K562 (cell line): ENCODE measurements around the gene PGM3. TPM values are rescaled to one million over a fixed set of nuclear protein-coding genes. Genes with fewer than 3 reads are reported as not detected.

ENCODE experiments used
- ATF4 ChIP-seq: fragments of 450-650 bp; formaldehyde crosslinking; IDR thresholded peaks from 2 replicates; pipeline ENCODE4 v1.4.0; 2022; ENCODE audit warnings: mild to moderate bottlenecking, moderate library complexity
- BMI1 ChIP-seq: fragments of 150-350 bp; IDR thresholded peaks from 2 replicates; pipeline ENCODE4 v1.6.1; 2014; ENCODE audit warnings: low read length
- CHCHD3 ChIP-seq: fragments of 250-450 bp; sonication (Bioruptor Pico); IDR thresholded peaks from 2 replicates; pipeline ENCODE4 v2.1.2; 2022; ENCODE audit warnings: mild to moderate bottlenecking
- CXXC5 ChIP-seq: fragments of 250-450 bp; sonication (Bioruptor Pico); IDR thresholded peaks from 2 replicates; pipeline ENCODE4 v1.8.0; 2022; ENCODE audit warnings: inconsistent platforms, mild to moderate bottlenecking, moderate library complexity
- DPF2 ChIP-seq: fragments of 450-650 bp; IDR thresholded peaks from 2 replicates; pipeline ENCODE4 v1.6.1; 2016
- ESRRA ChIP-seq: fragments of 450-650 bp; IDR thresholded peaks from 2 replicates; pipeline ENCODE4 v1.6.1; 2014; ENCODE audit warnings: low read depth, mild to moderate bottlenecking, moderate library complexity, borderline replicate concordance
- ESRRB ChIP-seq: fragments of 250-450 bp; sonication (Bioruptor Pico); IDR thresholded peaks from 2 replicates; pipeline ENCODE4 v1.5.0; 2020; ENCODE audit warnings: mild to moderate bottlenecking, moderate library complexity, borderline replicate concordance
- ETV6 ChIP-seq, 3 experiments: fragments of 150-350 bp in 1 of 3; sonication (generic) in 1 of 3; formaldehyde crosslinking in 1 of 3; IDR thresholded peaks; 2 replicates each; pipeline versions ENCODE4 v1.6.1 to v1.8.0; 2014 to 2022; ENCODE audit warnings: borderline replicate concordance in 2 of 3, low read depth in 2 of 3, antibody characterized with exemption in 1 of 3, low read length in 1 of 3, mild to moderate bottlenecking in 1 of 3, missing genetic modification reagents in 1 of 3
- GABPB1 ChIP-seq: sonication (generic); formaldehyde crosslinking; IDR thresholded peaks from 2 replicates; pipeline ENCODE4 v1.8.0; 2022; ENCODE audit warnings: mild to moderate bottlenecking, missing genetic modification reagents
- IFI16 ChIP-seq: fragments of 250-450 bp; sonication (Bioruptor Pico); IDR thresholded peaks from 2 replicates; pipeline ENCODE4 v2.1.2; 2022; ENCODE audit warnings: mild to moderate bottlenecking, inconsistent platforms
- KLF1 ChIP-seq: fragments of 450-650 bp; IDR thresholded peaks from 2 replicates; pipeline ENCODE4 v1.6.1; 2016; ENCODE audit warnings: missing genetic modification characterization, missing compliant biosample characterization
- MBD1 ChIP-seq: fragments of 250-450 bp; sonication (Bioruptor Pico); IDR thresholded peaks from 2 replicates; pipeline ENCODE4 v1.8.0; 2022; ENCODE audit warnings: inconsistent platforms
- NCOA4 ChIP-seq: fragments of 450-650 bp; IDR thresholded peaks from 2 replicates; pipeline ENCODE4 v1.6.1; 2018; ENCODE audit warnings: mild to moderate bottlenecking; ENCODE audit not compliant: partially characterized antibody
- NCOA6 ChIP-seq: fragments of 450-650 bp; IDR thresholded peaks from 2 replicates; pipeline ENCODE4 v1.6.1; 2017; ENCODE audit warnings: mild to moderate bottlenecking
- NFYB ChIP-seq: IDR thresholded peaks from 2 replicates; pipeline ENCODE4 v1.6.1; 2011; ENCODE audit warnings: mild to moderate bottlenecking, moderate library complexity; ENCODE audit not compliant: insufficient read length; ENCODE audit errors: extremely low read depth
- POLR2G ChIP-seq: fragments of 200-400 bp; formaldehyde crosslinking; IDR thresholded peaks from 2 replicates; pipeline ENCODE4 v1.6.1; 2017; ENCODE audit warnings: low read depth, mild to moderate bottlenecking, antibody characterized with exemption, low read length, moderate library complexity
- SIRT6 ChIP-seq: IDR thresholded peaks from one replicate; pipeline ENCODE4 v1.6.1; 2012; ENCODE audit warnings: low read depth, mild to moderate bottlenecking, control low read depth, inconsistent platforms, low read length, moderate library complexity
- SMARCA4 ChIP-seq: fragments of 450-650 bp; IDR thresholded peaks from 2 replicates; pipeline ENCODE4 v1.6.1; 2016
- SP2 ChIP-seq: IDR thresholded peaks from 2 replicates; pipeline ENCODE4 v1.6.1; 2011; ENCODE audit warnings: mild to moderate bottlenecking, low read depth, low read length, moderate library complexity; ENCODE audit not compliant: poor library complexity, severe bottlenecking; ENCODE audit errors: extremely low read depth
- SREBF2 ChIP-seq: sonication (generic); formaldehyde crosslinking; IDR thresholded peaks from 2 replicates; pipeline ENCODE4 v1.4.0; 2020; ENCODE audit warnings: mild to moderate bottlenecking, missing genetic modification reagents
- TAL1 ChIP-seq: fragments of 450-650 bp; IDR thresholded peaks from 2 replicates; pipeline ENCODE4 v1.6.1; 2016; ENCODE audit warnings: mild to moderate bottlenecking
- TBL1XR1 ChIP-seq, 2 experiments: IDR thresholded peaks; 2 replicates each; pipeline ENCODE4 v1.6.1; 2012; ENCODE audit warnings: improper control_type of control experiment in 2 of 2, low read length in 2 of 2, mild to moderate bottlenecking in 1 of 2
- TBP ChIP-seq: optimal IDR thresholded peaks from 2 replicates; pipeline ENCODE3; 2011; ENCODE audit warnings: low read depth, low read length, improper control_type of control experiment
- ZBTB9 ChIP-seq: fragments of 450-650 bp; formaldehyde crosslinking; IDR thresholded peaks from 2 replicates; pipeline ENCODE4 v1.4.0; 2020; ENCODE audit warnings: mild to moderate bottlenecking, moderate library complexity
- ZNF551 ChIP-seq: fragments of 250-450 bp; sonication (Bioruptor Pico); IDR thresholded peaks from 2 replicates; pipeline ENCODE4 v1.5.0; 2021; ENCODE audit warnings: mild to moderate bottlenecking, moderate library complexity
- ZNF696 ChIP-seq: fragments of 250-450 bp; sonication (Bioruptor Pico); conservative IDR thresholded peaks from 2 replicates; pipeline ENCODE4 v1.4.0; 2020; ENCODE audit warnings: mild to moderate bottlenecking, moderate library complexity
- polyA plus RNA-seq, 8 experiments: library from polyadenylated mRNA; depleted of rRNA in 4 of 8; stranded (reverse) in 5 of 8; unstranded in 3 of 8; fragments of >200 nt; fragmentation: Nextera tagmentation in 2 of 8; fragmentation: Illumina TruSeq in 1 of 8; extraction: Ambion mirVana in 2 of 8; extraction: Trizol in 1 of 8; gene quantifications; 2 replicates each; pipeline versions ENCODE4 v1.2.1 to v1.2.3, GENCODE V29; 2011 to 2014; ENCODE audit warnings: inconsistent platforms in 1 of 8, missing spikeins in 1 of 8
- total RNA-seq, 7 experiments: library from RNA; depleted of rRNA in 6 of 7; stranded (reverse); fragments of >200 nt in 6 of 7; fragmentation: Illumina TruSeq in 2 of 7; extraction: Trizol in 2 of 7; gene quantifications; 2 replicates each; pipeline versions ENCODE4 v1.2.1 to v1.2.3, GENCODE V29; 2011 to 2021; ENCODE audit warnings: low replicate concordance in 1 of 7

The PGM3 gene
- total and polyA plus RNA-seq, 9 of the 15 experiments (the other 6 are each of a cell fraction or from before 2014, with no cell fraction given), result 19.1 to 107 (median 50.5) TPM

DNA sequence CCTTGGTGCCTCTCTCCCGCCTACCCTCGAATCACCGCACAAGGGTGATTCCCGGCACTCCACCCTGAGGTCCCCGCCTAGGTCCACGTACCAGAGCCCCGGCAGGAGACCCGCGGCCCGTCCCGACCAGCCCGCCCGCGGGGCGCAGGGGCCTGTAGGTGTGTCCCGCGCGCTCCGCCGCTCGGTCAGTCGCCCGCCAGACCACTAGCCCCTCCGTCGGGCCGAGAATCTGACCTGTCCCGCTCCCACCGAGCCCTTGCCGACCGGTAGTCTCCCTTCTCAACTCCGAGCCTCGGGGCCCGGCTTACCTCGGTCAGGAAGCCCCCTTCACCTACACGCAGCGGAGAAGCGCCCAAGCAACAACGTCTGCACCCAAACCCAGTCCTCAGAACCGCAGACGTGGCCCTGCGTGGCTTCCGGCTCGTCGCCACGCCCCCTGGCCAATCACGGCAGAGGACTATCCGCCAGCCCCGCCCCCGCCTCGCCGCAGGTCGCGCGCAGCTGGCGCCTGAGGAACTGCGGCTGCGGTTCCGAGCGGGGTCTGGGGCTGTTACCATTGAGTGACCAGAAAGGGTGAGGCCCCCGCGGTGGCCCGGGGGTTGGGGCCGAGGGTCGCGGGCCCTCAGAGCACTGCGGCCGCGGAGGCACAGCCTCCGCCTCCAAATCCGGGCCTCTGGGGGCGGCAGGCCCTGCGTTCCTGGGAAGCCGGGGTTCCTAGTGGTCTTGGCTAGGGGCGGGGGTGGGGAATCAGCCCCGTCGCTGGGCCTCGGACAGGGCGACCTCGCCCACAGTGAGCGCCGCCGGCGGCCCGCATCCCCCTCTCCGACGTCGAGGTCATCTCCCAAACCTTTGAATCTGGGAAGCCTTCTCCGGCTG lies at the start of gene PGM3, which contains the start of gene RWDD2A (continued):
- TF ChIP-seq ZNF551 (no peak), CHCHD3 (CRISPR knock-in tag) (no peak), TBL1XR1 (IDR thresholded peaks at IDR 0.05; ENCODE audit: low read length in 2 of 2) (no peak), ESRRA (peak; percentile 82; the same call in 1 of the 2 replicates), ESRRB (CRISPR knock-in tag) (no peak), SREBF2 (CRISPR knock-in tag) (no peak), TBP (peak; percentile 76), SMARCA4 (no peak), SP2 (no peak), BMI1 (no peak), DPF2 (no peak), TAL1 (no peak), MBD1 (CRISPR knock-in tag) (no peak), NCOA6 (peak; percentile 60; the same call in 1 of the 2 replicates), ETV6 (IDR thresholded peaks at IDR 0.05; ENCODE audit: borderline replicate concordance in 1 of 2, low read depth in 2 of 2, low read length in 1 of 2) (no peak), ETV6 (CRISPR knock-in tag; IDR thresholded peaks at IDR 0.05; ENCODE audit: borderline replicate concordance) (no peak), SIRT6 (no peak), KLF1 (tag) (no peak), ZBTB9 (CRISPR knock-in tag) (peak; percentile 85; the same call in 1 of the 2 replicates), ZNF696 (CRISPR knock-in tag) (no peak), GABPB1 (CRISPR knock-in tag) (peak; percentile 82), IFI16 (CRISPR knock-in tag) (no peak), NCOA4 (no peak), ATF4 (no peak), CXXC5 (CRISPR knock-in tag) (peak; percentile 78), NFYB (no peak), POLR2G (peak; percentile 98)
